Neural cell (in vitro differentiated cells): ENCODE results near the gene CHRDL2.

Source experiments
- CTCF ChIP-seq: fragments of 450-650 bp; IDR thresholded peaks from 2 replicates; pipeline ENCODE4 v1.5.1; 2014; ENCODE audit warnings: antibody characterized with exemption, mild to moderate bottlenecking, moderate library complexity; ENCODE audit not compliant: poor library complexity, severe bottlenecking
- POLR2AphosphoS5 ChIP-seq: IDR thresholded peaks from 2 replicates; pipeline ENCODE4 v1.6.1; 2012
- REST ChIP-seq: IDR thresholded peaks from 2 replicates; pipeline ENCODE4 v1.6.1; 2012; ENCODE audit warnings: borderline replicate concordance
- TAF1 ChIP-seq: IDR thresholded peaks from 2 replicates; pipeline ENCODE4 v1.6.1; 2012; ENCODE audit warnings: low read depth

GRCh38 chr11:74685338-74685737, 45.9 kb downstream of the CHRDL2 start:
- TF ChIP-seq CTCF (no peak), REST (no peak), POLR2AphosphoS5 (no peak), TAF1 (no peak)
